ENCODE results near the gene MYO1H.

DNA sequence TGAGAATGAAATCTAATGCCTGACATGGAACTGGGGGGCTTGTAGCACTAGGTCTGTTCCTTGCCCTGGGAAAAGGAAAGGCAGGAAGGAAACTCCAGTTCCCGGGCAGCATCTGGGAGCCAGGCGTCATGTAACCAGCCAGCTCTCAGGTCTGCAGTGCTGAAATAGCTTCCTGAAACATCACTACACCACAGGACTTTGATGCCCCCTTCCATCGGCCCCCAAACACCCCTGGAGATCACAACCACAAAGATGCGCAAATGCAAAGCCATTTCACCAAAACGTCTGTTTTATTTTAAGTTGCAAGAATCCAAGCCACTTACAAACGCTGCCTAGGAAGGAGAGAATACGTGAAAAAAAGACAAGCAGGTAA lies 88.5 kb downstream of the MYO1H start:
- TF ChIP-seq CTCF (IDR thresholded peaks at IDR 0.05; ENCODE audit: insufficient read depth, low read depth, low read length) (no peak), EZH2 (IDR thresholded peaks at IDR 0.05; ENCODE audit: insufficient read depth, low read length) (no peak)

Measured in astrocyte (in vitro differentiated cells and primary cell).